Measurements from ENCODE around the gene MSLN.

DNA sequence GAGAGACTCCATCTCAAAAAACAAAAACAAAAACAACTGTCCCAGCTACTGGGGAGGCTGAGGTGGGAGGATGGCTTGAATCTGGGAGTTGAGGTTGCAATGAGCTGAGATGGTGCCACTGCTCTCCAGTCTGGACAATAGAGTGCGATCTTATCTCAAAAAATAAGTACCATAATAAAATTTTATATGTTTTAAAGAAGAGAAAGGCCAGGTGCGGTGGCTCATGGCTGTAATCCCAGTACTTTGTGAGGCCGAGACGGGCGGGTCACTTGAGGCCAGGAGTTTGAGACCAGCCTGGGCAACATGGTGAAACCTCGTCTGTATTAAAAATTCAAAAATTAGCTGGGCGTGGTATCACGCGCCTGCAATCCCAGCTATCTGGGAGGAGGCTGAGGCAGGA lies 16.3 kb downstream of the MSLN start:
- TF ChIP-seq CTCF (conservative IDR thresholded peaks at IDR 0.05; ENCODE audit: low read depth, low read length) (no peak), EZH2phosphoT487 (IDR thresholded peaks at IDR 0.05; ENCODE audit: borderline replicate concordance, low read length) (no peak), EZH2 (IDR thresholded peaks at IDR 0.05; ENCODE audit: low read length, unreplicated experiment) (no peak)

Measured in PC-3 (cell line).